AG04450 (cell line): Measurements from ENCODE around the gene CGB3. TPM values are rescaled to one million over a fixed set of nuclear protein-coding genes. Genes with fewer than 3 reads are reported as not detected.

Experiments
- CTCF ChIA-PET: fragments of 300-600, 350-600 bp; formaldehyde crosslinking; extraction: SDS; loops from one replicate; lab custom pipeline; 2022; ENCODE audit warnings: antibody characterized with exemption, inconsistent platforms; lab: Charles Lee
- POLR2A ChIA-PET: fragments of 350-600 bp; formaldehyde crosslinking; extraction: SDS; loops from one replicate; lab custom pipeline; 2021; ENCODE audit warnings: antibody characterized with exemption, inconsistent platforms; lab: Yijun Ruan, JAX
- DNase-seq: peaks from one replicate; pipeline ENCODE4 v3.0.0-alpha.2; 2011; ENCODE audit warnings: low read depth, low spot score
- H3K27ac ChIP-seq: one replicate; pipeline ENCODE4 v1.5.1; 2012; ENCODE audit warnings: low read depth, low read length, control low read depth
- H3K27me3 ChIP-seq: one replicate; pipeline ENCODE4 v1.6.0; 2012; ENCODE audit warnings: low read length; ENCODE audit not compliant: control insufficient read depth, insufficient read depth
- H3K4me3 ChIP-seq: 2 replicates; pipeline ENCODE4 v1.5.1; 2011; ENCODE audit warnings: mild to moderate bottlenecking, low read depth, low read length, control low read depth
- H3K9me3 ChIP-seq: 2 replicates; pipeline ENCODE4 v1.5.1; 2012; ENCODE audit warnings: low read length; ENCODE audit not compliant: control insufficient read depth, insufficient read depth
- CTCF ChIP-seq: IDR thresholded peaks from 2 replicates; pipeline ENCODE4 v1.5.1; 2011; ENCODE audit warnings: low read depth, low read length, control low read depth, inconsistent platforms
- polyA plus RNA-seq: library from polyadenylated mRNA; depleted of rRNA; stranded (reverse); fragments of >200 nt; gene quantifications from 2 replicates; pipeline ENCODE4 v1.2.3, GENCODE V29; 2011

CGB3 gene
- polyA plus RNA-seq, 1 experiment: not detected

GRCh38 chr19:49061000-49061399, 36.9 kb upstream of the CGB3 start:
- H3K27me3 ChIP-seq: peaks cover 15% of the 10 kb centered on the region
- no peak for TF ChIP-seq CTCF
- ChIA-PET CTCF (interaction anchor here (0.6 kb wide), 1 partner anchor 62 kb away, joined by 3 read pairs; no protein-coding TSS in a partner anchor), POLR2A (no interaction called here)
- H3K4me3 ChIP-seq: no peak overlapping the region
- no peak for DNase-seq
- no peak overlapping the region for H3K27ac ChIP-seq
- no peaks in the 10 kb centered on the region; the same call in 1 of the 2 replicates for H3K9me3 ChIP-seq

GRCh38 chr19:49059053-49059452, 34.9 kb upstream of the CGB3 start:
- no peak overlapping the region for H3K27ac ChIP-seq
- peaks cover 5% of the 10 kb centered on the region for H3K27me3 ChIP-seq
- ChIA-PET CTCF (interaction anchor here (0.6 to 1.0 kb wide), 3 partner anchors 18 to 65 kb away, joined by 3 read pairs; partner anchors contain the start of gene RUVBL2), POLR2A (no interaction called here)
- no peak for TF ChIP-seq CTCF
- H3K9me3 ChIP-seq: no peaks in the 10 kb centered on the region; the same call in 1 of the 2 replicates
- DNase-seq: no peak
- no peak overlapping the region for H3K4me3 ChIP-seq

- ChIA-PET POLR2A (interaction anchor here (1.2 kb wide), 1 partner anchor 65 kb away, joined by 3 read pairs; the partner anchor contains the start of genes GYS1 and RUVBL2), CTCF (interaction anchor here (0.7 to 1.3 kb wide), 3 partner anchors 42 to 65 kb away, joined by 3 to 5 read pairs (median 3); partner anchors contain the start of gene RUVBL2)
- Histone ChIP-seq H3K27me3 (peaks cover under 1% of the 10 kb centered on the region), H3K4me3 (no peak overlapping the region), H3K27ac (no peak overlapping the region), H3K9me3 (no peaks in the 10 kb centered on the region; the same call in 1 of the 2 replicates)
- DNase-seq: no peak
- no peak for TF ChIP-seq CTCF
Observed at GRCh38 chr19:49058562-49058961, 34.4 kb upstream of the CGB3 start.

- TF ChIP-seq CTCF: no peak
- Histone ChIP-seq H3K27ac (no peak within 1 kb of the TSS), H3K9me3 (no peaks in the 10 kb centered on the region; the same call in 1 of the 2 replicates), H3K27me3 (no peaks in the 10 kb centered on the region), H3K4me3 (peak within 1 kb of the TSS; percentile 64)
- ChIA-PET POLR2A (interaction anchor here (0.6 to 1.2 kb wide), 3 partner anchors 40 to 1339 kb away, joined by 3 read pairs; partner anchors contain the start of genes GYS1 and RUVBL2), CTCF (interaction anchor here (1.3 to 2.4 kb wide), 5 partner anchors 40 to 141 kb away, joined by 4 to 18 read pairs (median 5); partner anchors contain the start of genes GYS1 and RUVBL2)
- no peak for DNase-seq
Observed at GRCh38 chr19:49057636-49058234, 33.6 kb upstream of the CGB3 start, which contains the start of gene CGB7. CGB7 (minus strand) TSS chr19:49057749; CDS start chr19:49055375, 2,374 bp downstream.
